ENCODE results near the gene LRRK1.

LRRK1 gene

DNA sequence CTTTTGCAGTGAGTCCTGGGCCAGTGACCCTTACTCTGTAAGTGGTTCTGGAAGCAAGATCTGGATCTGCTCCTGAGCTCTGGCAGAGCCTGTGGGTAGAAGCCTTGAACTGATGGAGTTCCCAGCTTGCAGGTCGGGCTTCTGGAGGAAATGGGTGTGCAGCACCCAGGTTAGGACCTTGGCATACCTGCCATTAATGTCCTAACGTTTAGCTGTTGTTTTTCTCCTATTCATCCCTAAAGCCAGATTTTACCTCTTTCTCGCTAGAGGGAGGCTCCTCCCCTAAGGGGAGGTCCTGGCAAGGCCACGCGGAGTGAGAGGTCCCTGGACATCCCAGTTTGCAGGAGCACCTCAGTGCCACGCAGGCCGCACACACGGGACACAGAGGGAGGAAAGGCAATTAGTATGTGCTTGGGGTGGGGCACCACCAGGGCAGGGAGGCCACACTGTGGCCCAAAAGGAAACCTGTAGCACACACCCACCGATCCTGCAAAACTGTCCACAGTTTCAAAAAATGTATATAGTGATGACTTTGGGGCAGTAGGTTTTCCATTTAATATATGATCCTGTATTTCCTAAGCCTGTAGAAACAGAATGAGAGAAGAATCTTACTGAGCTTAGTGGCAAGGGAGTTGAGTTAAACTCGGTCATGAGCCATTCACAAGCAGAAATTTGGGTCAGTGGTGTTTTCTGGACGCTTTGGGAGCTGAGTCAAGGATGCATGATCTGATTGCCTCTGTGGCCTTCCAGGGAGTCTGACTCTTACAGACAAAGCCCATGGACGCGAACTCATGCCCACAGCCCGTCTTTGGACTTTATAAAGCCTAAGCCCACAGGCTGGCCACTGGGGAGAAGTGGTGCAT lies 148.7 kb downstream of the LRRK1 start:
- TF ChIP-seq FOXP2 (optimal IDR thresholded peaks at IDR 0.05; ENCODE audit: borderline replicate concordance, extremely low read depth, extremely low read length, insufficient read depth) (no peak), TAF1 (IDR thresholded peaks at IDR 0.05; ENCODE audit: borderline replicate concordance, insufficient read depth, low read length) (no peak), POLR2AphosphoS5 (IDR thresholded peaks at IDR 0.05; ENCODE audit: low read depth, low read length) (no peak), SIN3A (IDR thresholded peaks at IDR 0.05; ENCODE audit: borderline replicate concordance, insufficient read depth, low read length) (no peak)
- TF ChIP-seq, protein P1, sequence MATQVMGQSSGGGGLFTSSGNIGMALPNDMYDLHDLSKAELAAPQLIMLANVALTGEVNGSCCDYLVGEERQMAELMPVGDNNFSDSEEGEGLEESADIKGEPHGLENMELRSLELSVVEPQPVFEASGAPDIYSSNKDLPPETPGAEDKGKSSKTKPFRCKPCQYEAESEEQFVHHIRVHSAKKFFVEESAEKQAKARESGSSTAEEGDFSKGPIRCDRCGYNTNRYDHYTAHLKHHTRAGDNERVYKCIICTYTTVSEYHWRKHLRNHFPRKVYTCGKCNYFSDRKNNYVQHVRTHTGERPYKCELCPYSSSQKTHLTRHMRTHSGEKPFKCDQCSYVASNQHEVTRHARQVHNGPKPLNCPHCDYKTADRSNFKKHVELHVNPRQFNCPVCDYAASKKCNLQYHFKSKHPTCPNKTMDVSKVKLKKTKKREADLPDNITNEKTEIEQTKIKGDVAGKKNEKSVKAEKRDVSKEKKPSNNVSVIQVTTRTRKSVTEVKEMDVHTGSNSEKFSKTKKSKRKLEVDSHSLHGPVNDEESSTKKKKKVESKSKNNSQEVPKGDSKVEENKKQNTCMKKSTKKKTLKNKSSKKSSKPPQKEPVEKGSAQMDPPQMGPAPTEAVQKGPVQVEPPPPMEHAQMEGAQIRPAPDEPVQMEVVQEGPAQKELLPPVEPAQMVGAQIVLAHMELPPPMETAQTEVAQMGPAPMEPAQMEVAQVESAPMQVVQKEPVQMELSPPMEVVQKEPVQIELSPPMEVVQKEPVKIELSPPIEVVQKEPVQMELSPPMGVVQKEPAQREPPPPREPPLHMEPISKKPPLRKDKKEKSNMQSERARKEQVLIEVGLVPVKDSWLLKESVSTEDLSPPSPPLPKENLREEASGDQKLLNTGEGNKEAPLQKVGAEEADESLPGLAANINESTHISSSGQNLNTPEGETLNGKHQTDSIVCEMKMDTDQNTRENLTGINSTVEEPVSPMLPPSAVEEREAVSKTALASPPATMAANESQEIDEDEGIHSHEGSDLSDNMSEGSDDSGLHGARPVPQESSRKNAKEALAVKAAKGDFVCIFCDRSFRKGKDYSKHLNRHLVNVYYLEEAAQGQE (IDR thresholded peaks at IDR 0.05; ENCODE audit: insufficient read depth in 1 of 2, low read depth in 2 of 2, low read length in 2 of 2): no peak

DNA sequence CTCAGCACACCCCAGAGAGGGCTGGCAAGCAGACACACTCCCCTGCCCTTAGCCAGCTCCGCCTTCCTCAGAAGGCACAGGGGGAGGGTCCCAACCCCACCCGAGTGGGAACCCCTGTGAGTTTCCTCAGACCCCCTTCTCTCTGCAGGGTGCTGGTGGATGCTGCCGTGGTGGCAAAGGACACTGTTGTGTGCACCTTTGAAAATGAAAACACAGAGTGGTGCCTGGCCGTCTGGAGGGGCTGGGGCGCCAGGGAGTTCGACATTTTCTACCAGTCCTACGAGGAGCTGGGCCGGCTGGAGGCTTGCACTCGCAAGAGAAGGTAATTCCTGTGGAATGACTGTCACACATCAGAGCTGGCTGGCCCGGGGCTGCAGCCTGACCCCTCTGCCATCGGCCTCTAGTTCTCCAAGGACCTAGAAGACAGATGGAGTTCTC lies 149.4 kb downstream of the LRRK1 start:
- TF ChIP-seq TAF1 (IDR thresholded peaks at IDR 0.05; ENCODE audit: borderline replicate concordance, insufficient read depth, low read length) (no peak), POLR2AphosphoS5 (IDR thresholded peaks at IDR 0.05; ENCODE audit: low read depth, low read length) (no peak), SIN3A (IDR thresholded peaks at IDR 0.05; ENCODE audit: borderline replicate concordance, insufficient read depth, low read length) (no peak), FOXP2 (optimal IDR thresholded peaks at IDR 0.05; ENCODE audit: borderline replicate concordance, extremely low read depth, extremely low read length, insufficient read depth) (no peak)
- TF ChIP-seq, protein P1 (IDR thresholded peaks at IDR 0.05; ENCODE audit: insufficient read depth in 1 of 2, low read depth in 2 of 2, low read length in 2 of 2): no peak

DNA sequence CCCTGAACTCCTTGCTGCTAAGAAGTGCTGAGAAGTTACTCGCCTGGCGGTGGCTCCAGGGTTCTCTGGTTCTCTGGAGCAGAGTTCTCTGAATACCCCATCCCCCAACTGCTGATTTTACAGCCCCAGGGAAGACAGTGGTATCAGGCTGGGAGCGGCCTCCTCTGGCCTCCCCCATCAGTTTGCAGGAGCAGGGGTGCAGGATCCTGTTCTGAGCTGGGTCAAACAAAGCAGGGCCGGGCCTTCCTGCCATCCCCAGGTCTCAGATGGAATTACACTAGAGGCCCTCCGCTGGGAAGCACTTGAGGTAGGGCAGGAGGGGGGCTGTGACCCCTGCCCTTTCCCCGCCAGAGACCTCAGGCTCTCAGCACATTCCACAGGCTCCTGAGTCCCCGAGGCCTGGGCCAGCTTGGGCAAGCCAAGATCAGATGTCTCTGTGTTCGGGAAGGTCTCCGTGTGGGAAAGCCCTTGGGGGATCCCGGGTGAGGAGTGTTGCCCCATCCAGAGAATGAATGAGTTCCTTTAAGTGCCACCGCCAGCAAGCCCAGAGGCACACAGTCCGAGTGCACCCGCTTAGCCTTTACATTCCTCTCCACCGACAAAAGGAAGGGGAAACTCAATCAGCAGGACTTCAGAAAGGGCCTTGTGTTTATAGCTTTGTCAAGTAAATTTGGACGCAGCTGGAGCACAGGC lies 149.9 kb downstream of the LRRK1 start:
- TF ChIP-seq SIN3A (IDR thresholded peaks at IDR 0.05; ENCODE audit: borderline replicate concordance, insufficient read depth, low read length) (no peak), TAF1 (IDR thresholded peaks at IDR 0.05; ENCODE audit: borderline replicate concordance, insufficient read depth, low read length) (no peak), FOXP2 (optimal IDR thresholded peaks at IDR 0.05; ENCODE audit: borderline replicate concordance, extremely low read depth, extremely low read length, insufficient read depth) (no peak)

- TF ChIP-seq TAF1 (IDR thresholded peaks at IDR 0.05; ENCODE audit: borderline replicate concordance, insufficient read depth, low read length): no peak
- no peak for TF ChIP-seq FOXP2 (optimal IDR thresholded peaks at IDR 0.05; ENCODE audit: borderline replicate concordance, extremely low read depth, extremely low read length, insufficient read depth)
- TF ChIP-seq, protein P1 (IDR thresholded peaks at IDR 0.05; ENCODE audit: insufficient read depth in 1 of 2, low read depth in 2 of 2, low read length in 2 of 2): no peak
- TF ChIP-seq POLR2AphosphoS5 (IDR thresholded peaks at IDR 0.05; ENCODE audit: low read depth, low read length): no peak
- TF ChIP-seq SIN3A (IDR thresholded peaks at IDR 0.05; ENCODE audit: borderline replicate concordance, insufficient read depth, low read length): no peak
Observed at GRCh38 chr15:101069654-101069973, 150.5 kb downstream of the LRRK1 start.

- TF ChIP-seq, protein P1 (IDR thresholded peaks at IDR 0.05; ENCODE audit: insufficient read depth in 1 of 2, low read depth in 2 of 2, low read length in 2 of 2): no peak
- no peak for TF ChIP-seq POLR2AphosphoS5 (IDR thresholded peaks at IDR 0.05; ENCODE audit: low read depth, low read length)
- no peak for TF ChIP-seq TAF1 (IDR thresholded peaks at IDR 0.05; ENCODE audit: borderline replicate concordance, insufficient read depth, low read length)
- no peak for TF ChIP-seq SIN3A (IDR thresholded peaks at IDR 0.05; ENCODE audit: borderline replicate concordance, insufficient read depth, low read length)
- no peak for TF ChIP-seq FOXP2 (optimal IDR thresholded peaks at IDR 0.05; ENCODE audit: borderline replicate concordance, extremely low read depth, extremely low read length, insufficient read depth)
Observed at GRCh38 chr15:101070024-101070423, 150.9 kb downstream of the LRRK1 start.
